SK-N-SH treated with all-trans-retinoic acid at 6 μM for 48 hours (cell line): ENCODE measurements around the gene HSP90AB1.

ENCODE experiments used
- ATAC-seq: fragments of 200-7000 bp; cut with Tn5 transposase; 3 replicates; pipeline ENCODE4 v1.9.1; 2020; ENCODE audit warnings: mild to moderate bottlenecking, moderate library complexity
- ARNTL ChIP-seq: fragments of 450-650 bp; formaldehyde crosslinking; IDR thresholded peaks from 2 replicates; pipeline ENCODE4 v1.5.0; 2020; ENCODE audit warnings: low read depth, mild to moderate bottlenecking, moderate library complexity, borderline replicate concordance
- BACH2 ChIP-seq: fragments of 250-450 bp; sonication (Bioruptor Pico); IDR thresholded peaks from 2 replicates; pipeline ENCODE4 v1.9.0; 2021; ENCODE audit warnings: mild to moderate bottlenecking, borderline replicate concordance
- CSDC2 ChIP-seq: fragments of 250-450 bp; sonication (Bioruptor Pico); IDR thresholded peaks from 2 replicates; pipeline ENCODE4 v1.5.0; 2020; ENCODE audit warnings: mild to moderate bottlenecking, moderate library complexity
- CSRNP3 ChIP-seq: fragments of 250-450 bp; sonication (Bioruptor Pico); IDR thresholded peaks from 2 replicates; pipeline ENCODE4 v1.5.1; 2021; ENCODE audit warnings: mild to moderate bottlenecking, moderate library complexity
- ESRRG ChIP-seq: fragments of 250-450 bp; sonication (Bioruptor Pico); IDR thresholded peaks from 2 replicates; pipeline ENCODE4 v1.6.1; 2021; ENCODE audit warnings: mild to moderate bottlenecking
- GLIS3 ChIP-seq: fragments of 250-450 bp; sonication (Bioruptor Pico); IDR thresholded peaks from 2 replicates; pipeline ENCODE4 v1.5.0; 2020; ENCODE audit warnings: mild to moderate bottlenecking, moderate library complexity
- ISL1 ChIP-seq: fragments of 250-450 bp; sonication (Bioruptor Pico); IDR thresholded peaks from 2 replicates; pipeline ENCODE4 v2.1.2; 2022; ENCODE audit warnings: mild to moderate bottlenecking, moderate library complexity
- OSR1 ChIP-seq: fragments of 250-450 bp; sonication (Bioruptor Pico); IDR thresholded peaks from 2 replicates; pipeline ENCODE4 v1.8.0; 2022; ENCODE audit warnings: moderate library complexity, mild to moderate bottlenecking, inconsistent platforms
- PATZ1 ChIP-seq: fragments of 250-450 bp; sonication (Bioruptor Pico); IDR thresholded peaks from 2 replicates; pipeline ENCODE4 v1.8.0; 2020; ENCODE audit warnings: mild to moderate bottlenecking, moderate library complexity, borderline replicate concordance
- POU6F1 ChIP-seq: fragments of 250-450 bp; sonication (Bioruptor Pico); IDR thresholded peaks from 2 replicates; pipeline ENCODE4 v1.8.0; 2021; ENCODE audit warnings: low read depth, mild to moderate bottlenecking, moderate library complexity, borderline replicate concordance
- PPARA ChIP-seq: fragments of 250-450 bp; sonication (Bioruptor Pico); IDR thresholded peaks from 2 replicates; pipeline ENCODE4 v1.5.0; 2020; ENCODE audit warnings: mild to moderate bottlenecking, borderline replicate concordance
- RARB ChIP-seq: fragments of 250-450 bp; sonication (Bioruptor Pico); IDR thresholded peaks from 2 replicates; pipeline ENCODE4 v1.8.0; 2021; ENCODE audit warnings: mild to moderate bottlenecking, moderate library complexity
- SNAI2 ChIP-seq: fragments of 250-450 bp; sonication (Bioruptor Pico); IDR thresholded peaks from 2 replicates; pipeline ENCODE4 v1.5.0; 2020; ENCODE audit warnings: mild to moderate bottlenecking, moderate library complexity
- TCF4 ChIP-seq: fragments of 250-450 bp; sonication (Bioruptor Pico); IDR thresholded peaks from 2 replicates; pipeline ENCODE4 v1.8.0; 2021; ENCODE audit warnings: mild to moderate bottlenecking, moderate library complexity, borderline replicate concordance
- TOX ChIP-seq: fragments of 250-450 bp; sonication (Bioruptor Pico); IDR thresholded peaks from 2 replicates; pipeline ENCODE4 v1.8.0; 2021; ENCODE audit warnings: mild to moderate bottlenecking, moderate library complexity, borderline replicate concordance
- TSHZ2 ChIP-seq: fragments of 250-450 bp; sonication (Bioruptor Pico); IDR thresholded peaks from 2 replicates; pipeline ENCODE4 v1.5.0; 2020; ENCODE audit warnings: mild to moderate bottlenecking, moderate library complexity
- ZC3H10 ChIP-seq: fragments of 250-450 bp; sonication (Bioruptor Pico); IDR thresholded peaks from 2 replicates; pipeline ENCODE4 v1.5.1; 2021; ENCODE audit warnings: mild to moderate bottlenecking, moderate library complexity
- ZFP3 ChIP-seq: fragments of 250-450 bp; sonication (Bioruptor Pico); IDR thresholded peaks from 2 replicates; pipeline ENCODE4 v1.5.0; 2020; ENCODE audit warnings: mild to moderate bottlenecking, moderate library complexity
- ZFP30 ChIP-seq: fragments of 450-650 bp; formaldehyde crosslinking; IDR thresholded peaks from 2 replicates; pipeline ENCODE4 v1.5.0; 2022; ENCODE audit warnings: mild to moderate bottlenecking, moderate library complexity
- ZNF565 ChIP-seq: fragments of 450-650 bp; formaldehyde crosslinking; conservative IDR thresholded peaks from 2 replicates; pipeline ENCODE4 v1.5.0; 2020; ENCODE audit warnings: low read depth, mild to moderate bottlenecking, moderate library complexity
- ZNF70 ChIP-seq: fragments of 450-650 bp; formaldehyde crosslinking; IDR thresholded peaks from 2 replicates; pipeline ENCODE4 v1.5.0; 2020; ENCODE audit warnings: mild to moderate bottlenecking, moderate library complexity
- ZNF8 ChIP-seq: fragments of 450-650 bp; formaldehyde crosslinking; IDR thresholded peaks from 2 replicates; pipeline ENCODE4 v1.5.0; 2020; ENCODE audit warnings: mild to moderate bottlenecking, moderate library complexity
- TF ChIP-seq, protein P1 (sequence below): fragments of 250-450 bp; sonication (Bioruptor Pico); IDR thresholded peaks from 2 replicates; pipeline ENCODE4 v1.5.1; 2020; ENCODE audit warnings: low read depth, mild to moderate bottlenecking, moderate library complexity

HSP90AB1 gene

DNA sequence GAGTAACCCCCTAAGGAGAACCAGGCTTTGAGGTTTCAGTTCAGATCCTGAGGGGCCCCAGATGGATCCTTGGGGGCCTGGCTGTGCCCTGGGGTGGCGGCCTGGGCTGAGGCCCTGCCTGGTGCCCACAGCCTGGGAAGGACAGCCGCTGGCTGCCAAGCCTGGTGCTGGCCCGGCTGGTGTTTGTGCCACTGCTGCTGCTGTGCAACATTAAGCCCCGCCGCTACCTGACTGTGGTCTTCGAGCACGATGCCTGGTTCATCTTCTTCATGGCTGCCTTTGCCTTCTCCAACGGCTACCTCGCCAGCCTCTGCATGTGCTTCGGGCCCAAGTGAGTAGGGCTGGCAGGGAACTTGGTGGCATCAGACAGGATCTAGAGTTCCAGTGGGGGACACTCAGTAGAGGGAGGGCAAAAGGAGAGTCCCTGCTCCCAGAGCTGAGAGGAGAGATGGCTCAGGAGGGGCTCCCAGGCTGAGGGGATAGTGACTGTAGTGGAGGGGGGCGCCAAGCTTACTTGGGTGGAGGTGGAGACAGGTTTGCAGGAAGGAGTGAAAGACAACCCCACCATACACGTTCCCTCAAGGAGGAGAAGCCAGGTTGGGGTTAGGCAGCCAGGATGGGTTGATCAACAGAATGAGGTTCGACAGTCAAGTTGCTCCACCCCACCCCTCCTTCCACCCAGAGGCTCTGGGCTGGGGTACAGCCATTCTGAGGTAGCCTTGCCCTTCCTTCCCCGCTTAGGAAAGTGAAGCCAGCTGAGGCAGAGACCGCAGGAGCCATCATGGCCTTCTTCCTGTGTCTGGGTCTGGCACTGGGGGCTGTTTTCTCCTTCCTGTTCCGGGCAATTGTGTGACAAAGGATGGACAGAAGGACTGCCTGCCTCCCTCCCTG lies 14.0 kb upstream of the HSP90AB1 start:
- no peak for TF ChIP-seq ZNF565 (CRISPR knock-in tag)
- no peak for TF ChIP-seq ZFP30 (CRISPR knock-in tag)
- TF ChIP-seq TSHZ2 (CRISPR knock-in tag), result no peak
- TF ChIP-seq GLIS3, result no peak
- no peak for TF ChIP-seq ZFP3 (CRISPR knock-in tag)
- TF ChIP-seq, protein P1, sequence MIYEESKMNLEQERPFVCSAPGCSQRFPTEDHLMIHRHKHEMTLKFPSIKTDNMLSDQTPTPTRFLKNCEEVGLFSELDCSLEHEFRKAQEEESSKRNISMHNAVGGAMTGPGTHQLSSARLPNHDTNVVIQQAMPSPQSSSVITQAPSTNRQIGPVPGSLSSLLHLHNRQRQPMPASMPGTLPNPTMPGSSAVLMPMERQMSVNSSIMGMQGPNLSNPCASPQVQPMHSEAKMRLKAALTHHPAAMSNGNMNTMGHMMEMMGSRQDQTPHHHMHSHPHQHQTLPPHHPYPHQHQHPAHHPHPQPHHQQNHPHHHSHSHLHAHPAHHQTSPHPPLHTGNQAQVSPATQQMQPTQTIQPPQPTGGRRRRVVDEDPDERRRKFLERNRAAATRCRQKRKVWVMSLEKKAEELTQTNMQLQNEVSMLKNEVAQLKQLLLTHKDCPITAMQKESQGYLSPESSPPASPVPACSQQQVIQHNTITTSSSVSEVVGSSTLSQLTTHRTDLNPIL (CRISPR knock-in tag), result no peak
- TF ChIP-seq CSRNP3 (CRISPR knock-in tag), result no peak
- TF ChIP-seq ESRRG (CRISPR knock-in tag), result no peak
- TF ChIP-seq ZNF8 (CRISPR knock-in tag), result no peak
- no peak for TF ChIP-seq SNAI2 (CRISPR knock-in tag)
- TF ChIP-seq PPARA (CRISPR knock-in tag), result no peak
- no peak for TF ChIP-seq ZNF70 (CRISPR knock-in tag)
- no peak for TF ChIP-seq BACH2 (CRISPR knock-in tag)
- TF ChIP-seq OSR1 (CRISPR knock-in tag), result no peak
- TF ChIP-seq CSDC2 (CRISPR knock-in tag), result no peak
- TF ChIP-seq POU6F1 (CRISPR knock-in tag), result no peak
- no peak for TF ChIP-seq TOX (CRISPR knock-in tag)
- TF ChIP-seq RARB (CRISPR knock-in tag), result no peak
- TF ChIP-seq ISL1, result no peak
- ATAC-seq, result no peak

GRCh38 chr6:44233567-44234100 lies 13.3 kb upstream of the HSP90AB1 start:
- ATAC-seq, result no peak; the same call in 2 of the 3 replicates

More at GRCh38 chr6:44233567-44234100, 13.3 kb upstream of the HSP90AB1 start:
- TF ChIP-seq OSR1 (CRISPR knock-in tag) (no peak), ISL1 (no peak), PATZ1 (CRISPR knock-in tag) (no peak), ZNF70 (CRISPR knock-in tag) (no peak), ZNF565 (CRISPR knock-in tag) (no peak), POU6F1 (CRISPR knock-in tag) (no peak), TSHZ2 (CRISPR knock-in tag) (no peak), ZFP3 (CRISPR knock-in tag) (no peak), ESRRG (CRISPR knock-in tag) (no peak), PPARA (CRISPR knock-in tag) (no peak), ARNTL (CRISPR knock-in tag) (no peak), CSDC2 (CRISPR knock-in tag) (no peak), RARB (CRISPR knock-in tag) (no peak), TCF4 (no peak), TOX (CRISPR knock-in tag) (no peak), ZC3H10 (CRISPR knock-in tag) (no peak), ZNF8 (CRISPR knock-in tag) (no peak), BACH2 (CRISPR knock-in tag) (no peak)
